ENCODE results near the gene MEIS1. TPM values are rescaled to one million over a fixed set of nuclear protein-coding genes. Genes with fewer than 3 reads are reported as not detected.

Gene MEIS1
- total and polyA plus RNA-seq, 2 experiments from 2014 or later = 19.1 to 44.4 TPM

DNA sequence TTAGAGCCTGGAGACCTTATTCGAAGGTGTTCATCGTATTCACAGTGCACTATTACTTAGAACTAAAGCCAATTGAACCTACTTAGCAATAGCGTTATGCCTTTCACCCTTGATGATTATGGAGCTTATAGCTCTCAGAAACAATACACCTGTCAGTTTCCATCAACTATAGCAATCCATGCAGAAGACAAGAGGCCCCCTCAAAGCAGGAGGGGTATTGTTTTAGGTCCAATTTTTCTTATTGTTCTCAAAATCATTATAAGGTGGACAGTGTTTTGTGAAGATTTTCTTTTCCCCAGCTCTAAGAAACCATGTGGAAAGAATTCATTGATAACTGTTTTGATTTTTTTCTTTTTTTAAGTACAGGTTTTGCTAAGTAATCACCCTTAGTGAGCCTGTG is 135.5 kb downstream of the MEIS1 start:
- TF ChIP-seq EZH2phosphoT487 (IDR thresholded peaks at IDR 0.05; ENCODE audit: insufficient read depth, low read depth) = no peak
- TF ChIP-seq EZH2 (IDR thresholded peaks at IDR 0.05; ENCODE audit: insufficient read depth, poor library complexity, severe bottlenecking) = no peak
- Histone ChIP-seq H3K4me2 (ENCODE audit: unreplicated experiment) (no peak overlapping the region), H3K4me1 (ENCODE audit: insufficient read depth) (peaks cover 9% of the 10 kb centered on the region; the same call in 1 of the 2 replicates), H3K27ac (no peak overlapping the region), H3K9ac (no peak overlapping the region), H3K9me2 (ENCODE audit: insufficient read depth) (no peaks in the 10 kb centered on the region), H2AFZ (no peak overlapping the region), H3F3A (ENCODE audit: insufficient read depth) (peaks cover 22% of the 10 kb centered on the region), H3K36me3 (ENCODE audit: low read depth) (peaks cover 33% of the 10 kb centered on the region), H3K79me2 (ENCODE audit: insufficient read depth) (no peaks in the 10 kb centered on the region), H4K20me1 (ENCODE audit: insufficient read depth) (no peaks in the 10 kb centered on the region), H3K27me3 (replicated peaks; ENCODE audit: insufficient read depth) (no peaks in the 10 kb centered on the region), H3K4me3 (no peak overlapping the region), H3K9me3 (ENCODE audit: low read depth) (no peaks in the 10 kb centered on the region)
- no peak for DNase-seq
- in situ Hi-C loops (cut with MboI) = no loop called here
- 83 to 84% methylated on average over 3 of the region's 3 CpGs for WGBS, 2 experiments (ENCODE audit: low coverage in 1 of 2, low lambda C conversion rate in 2 of 2, missing lambda C conversion rate in 2 of 2)

DNA sequence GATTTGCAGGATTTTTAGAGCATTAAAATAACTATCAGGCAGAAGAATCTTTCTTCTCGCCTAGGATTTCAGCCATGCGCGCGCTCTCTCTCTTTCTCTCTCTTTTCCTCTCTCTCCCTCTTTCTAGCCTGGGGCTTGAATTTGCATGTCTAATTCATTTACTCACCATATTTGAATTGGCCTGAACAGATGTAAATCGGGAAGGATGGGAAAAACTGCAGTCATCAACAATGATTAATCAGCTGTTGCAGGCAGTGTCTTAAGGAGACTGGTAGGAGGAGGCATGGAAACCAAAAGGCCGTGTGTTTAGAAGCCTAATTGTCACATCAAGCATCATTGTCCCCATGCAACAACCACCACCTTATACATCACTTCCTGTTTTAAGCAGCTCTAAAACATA is 137.0 kb downstream of the MEIS1 start:
- WGBS, 2 experiments (ENCODE audit: low coverage in 1 of 2, low lambda C conversion rate in 2 of 2, missing lambda C conversion rate in 2 of 2) = 83 to 84% methylated on average over 6 of the region's 6 CpGs

DNA sequence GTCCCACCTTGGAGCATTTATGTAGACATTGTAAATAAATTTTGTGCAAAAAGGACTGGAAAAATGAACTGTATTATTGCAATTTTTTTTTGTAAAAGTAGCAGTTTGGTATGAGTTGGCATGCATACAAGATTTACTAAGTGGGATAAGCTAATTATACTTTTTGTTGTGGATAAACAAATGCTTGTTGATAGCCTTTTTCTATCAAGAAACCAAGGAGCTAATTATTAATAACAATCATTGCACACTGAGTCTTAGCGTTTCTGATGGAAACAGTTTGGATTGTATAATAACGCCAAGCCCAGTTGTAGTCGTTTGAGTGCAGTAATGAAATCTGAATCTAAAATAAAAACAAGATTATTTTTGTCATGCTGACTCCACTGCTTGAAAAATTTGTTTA is 137.5 kb downstream of the MEIS1 start:
- Histone ChIP-seq H3K9me3 (ENCODE audit: low read depth) (no peaks in the 10 kb centered on the region), H3K27me3 (replicated peaks; ENCODE audit: insufficient read depth) (no peaks in the 10 kb centered on the region), H3K79me2 (ENCODE audit: insufficient read depth) (no peaks in the 10 kb centered on the region), H3K4me1 (ENCODE audit: insufficient read depth) (peaks cover 8% of the 10 kb centered on the region; the same call in 1 of the 2 replicates), H3K9ac (no peak overlapping the region), H3K9me2 (ENCODE audit: insufficient read depth) (no peaks in the 10 kb centered on the region), H3K4me3 (no peak overlapping the region), H3K36me3 (ENCODE audit: low read depth) (peaks cover 33% of the 10 kb centered on the region), H2AFZ (no peak overlapping the region), H3F3A (ENCODE audit: insufficient read depth) (peaks cover 22% of the 10 kb centered on the region), H3K27ac (no peak overlapping the region), H4K20me1 (ENCODE audit: insufficient read depth) (no peaks in the 10 kb centered on the region), H3K4me2 (ENCODE audit: unreplicated experiment) (no peak overlapping the region)
- 97% methylated on average over 3 of the region's 3 CpGs for WGBS, 2 experiments (ENCODE audit: low coverage in 1 of 2, low lambda C conversion rate in 2 of 2, missing lambda C conversion rate in 2 of 2)
- no peak for DNase-seq
- no peak for TF ChIP-seq EZH2phosphoT487 (IDR thresholded peaks at IDR 0.05; ENCODE audit: insufficient read depth, low read depth)
- TF ChIP-seq EZH2 (IDR thresholded peaks at IDR 0.05; ENCODE audit: insufficient read depth, poor library complexity, severe bottlenecking) = no peak
- in situ Hi-C loops (cut with MboI) = no loop called here

More for the DNA sequence above, 137.0 kb downstream of the MEIS1 start:
- in situ Hi-C loops (cut with MboI) = no loop called here
- Histone ChIP-seq H2AFZ (no peak overlapping the region), H3K4me1 (ENCODE audit: insufficient read depth) (peaks cover 8% of the 10 kb centered on the region; the same call in 1 of the 2 replicates), H3K9ac (no peak overlapping the region), H4K20me1 (ENCODE audit: insufficient read depth) (no peaks in the 10 kb centered on the region), H3K4me2 (ENCODE audit: unreplicated experiment) (no peak overlapping the region), H3K4me3 (no peak overlapping the region), H3K27ac (no peak overlapping the region), H3K9me2 (ENCODE audit: insufficient read depth) (no peaks in the 10 kb centered on the region), H3K27me3 (replicated peaks; ENCODE audit: insufficient read depth) (no peaks in the 10 kb centered on the region), H3K79me2 (ENCODE audit: insufficient read depth) (no peaks in the 10 kb centered on the region), H3K36me3 (ENCODE audit: low read depth) (peaks cover 33% of the 10 kb centered on the region), H3F3A (ENCODE audit: insufficient read depth) (peaks cover 22% of the 10 kb centered on the region), H3K9me3 (ENCODE audit: low read depth) (no peaks in the 10 kb centered on the region)
- TF ChIP-seq EZH2 (IDR thresholded peaks at IDR 0.05; ENCODE audit: insufficient read depth, poor library complexity, severe bottlenecking) = no peak
- TF ChIP-seq EZH2phosphoT487 (IDR thresholded peaks at IDR 0.05; ENCODE audit: insufficient read depth, low read depth) = no peak
- DNase-seq = peak; percentile 29

DNA sequence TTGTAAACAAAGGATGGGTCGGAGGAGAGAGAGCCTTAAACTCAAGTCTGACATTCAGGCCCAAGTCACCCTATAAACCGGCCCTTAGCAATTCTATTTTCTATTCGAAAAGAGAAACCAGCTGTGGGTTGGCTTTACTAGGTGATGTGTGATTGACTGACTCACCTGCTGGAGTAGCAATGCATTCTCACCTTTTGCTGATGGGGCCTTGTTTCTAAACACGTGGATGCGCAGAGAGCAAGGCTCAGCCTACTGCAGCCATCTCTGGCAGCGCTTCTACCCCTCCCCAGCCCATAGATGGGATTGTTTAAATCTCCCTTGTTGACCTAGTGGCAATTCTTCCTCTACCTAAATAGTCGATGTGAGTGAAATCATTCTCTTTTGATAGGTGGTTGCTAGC is 138.5 kb downstream of the MEIS1 start:
- TF ChIP-seq EZH2phosphoT487 (IDR thresholded peaks at IDR 0.05; ENCODE audit: insufficient read depth, low read depth) (no peak), EZH2 (IDR thresholded peaks at IDR 0.05; ENCODE audit: insufficient read depth, poor library complexity, severe bottlenecking) (no peak)
- Histone ChIP-seq H3K27ac (no peak overlapping the region), H3K9ac (no peak overlapping the region), H3K9me2 (ENCODE audit: insufficient read depth) (no peaks in the 10 kb centered on the region), H3K4me3 (no peak overlapping the region), H3K4me2 (ENCODE audit: unreplicated experiment) (no peak overlapping the region), H3K27me3 (replicated peaks; ENCODE audit: insufficient read depth) (no peaks in the 10 kb centered on the region), H3K9me3 (ENCODE audit: low read depth) (no peaks in the 10 kb centered on the region), H3K4me1 (ENCODE audit: insufficient read depth) (peaks cover 8% of the 10 kb centered on the region; the same call in 1 of the 2 replicates), H2AFZ (no peak overlapping the region), H4K20me1 (ENCODE audit: insufficient read depth) (no peaks in the 10 kb centered on the region), H3K36me3 (ENCODE audit: low read depth) (peaks cover 24% of the 10 kb centered on the region), H3F3A (ENCODE audit: insufficient read depth) (peaks cover 22% of the 10 kb centered on the region), H3K79me2 (ENCODE audit: insufficient read depth) (no peaks in the 10 kb centered on the region)
- in situ Hi-C loops (cut with MboI) = no loop called here
- WGBS, 2 experiments (ENCODE audit: low coverage in 1 of 2, low lambda C conversion rate in 2 of 2, missing lambda C conversion rate in 2 of 2) = 89 to 92% methylated on average over 7 of the region's 7 CpGs
- DNase-seq = no peak

DNA sequence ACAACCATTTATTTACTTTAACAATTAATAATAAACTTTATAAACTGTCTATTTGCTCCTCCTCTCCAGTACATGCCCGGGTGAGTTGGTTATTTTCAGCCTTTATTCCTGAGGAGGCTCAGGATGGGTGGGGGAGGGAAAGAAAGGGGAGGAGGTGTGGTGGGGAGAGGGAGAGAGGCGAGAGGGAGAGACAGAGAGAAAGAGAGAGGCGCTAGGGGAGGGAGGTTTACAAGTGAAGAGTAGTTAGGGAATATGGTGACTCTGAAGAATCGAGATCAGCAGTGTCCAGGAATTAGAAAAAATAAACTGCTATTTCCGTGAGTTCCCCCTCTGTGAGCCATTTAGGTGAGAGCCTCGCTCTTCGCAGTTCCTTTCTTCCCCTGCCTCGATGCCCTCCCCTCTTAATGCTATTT is 138.9 kb downstream of the MEIS1 start:
- in situ Hi-C loops (cut with MboI) = no loop called here
- H3K9ac ChIP-seq = no peak overlapping the region

More for the DNA sequence above, 138.9 kb downstream of the MEIS1 start:
- TF ChIP-seq EZH2 (IDR thresholded peaks at IDR 0.05; ENCODE audit: insufficient read depth, poor library complexity, severe bottlenecking) (no peak), EZH2phosphoT487 (IDR thresholded peaks at IDR 0.05; ENCODE audit: insufficient read depth, low read depth) (no peak)
- no peaks in the 10 kb centered on the region for H3K9me2 ChIP-seq (ENCODE audit: insufficient read depth)
- WGBS, 2 experiments (ENCODE audit: low coverage in 1 of 2, low lambda C conversion rate in 2 of 2, missing lambda C conversion rate in 2 of 2) = 87 to 88% methylated on average over 6 to 8 of the region's 8 CpGs
- H3K4me1 ChIP-seq (ENCODE audit: insufficient read depth) = peaks cover 8% of the 10 kb centered on the region; the same call in 1 of the 2 replicates
- no peak for DNase-seq
- H3F3A ChIP-seq (ENCODE audit: insufficient read depth) = peaks cover 20% of the 10 kb centered on the region
- H3K27me3 ChIP-seq (replicated peaks; ENCODE audit: insufficient read depth) = no peaks in the 10 kb centered on the region
- no peaks in the 10 kb centered on the region for H3K79me2 ChIP-seq (ENCODE audit: insufficient read depth)
- H3K27ac ChIP-seq = no peak overlapping the region
- H3K9me3 ChIP-seq (ENCODE audit: low read depth) = no peaks in the 10 kb centered on the region
- H3K4me2 ChIP-seq (ENCODE audit: unreplicated experiment) = no peak overlapping the region
- H4K20me1 ChIP-seq (ENCODE audit: insufficient read depth) = no peaks in the 10 kb centered on the region
- H2AFZ ChIP-seq = no peak overlapping the region
- peaks cover 20% of the 10 kb centered on the region for H3K36me3 ChIP-seq (ENCODE audit: low read depth)
- no peak overlapping the region for H3K4me3 ChIP-seq

All from GM23248 (cell line).